ENCODE results near the gene BRME1.

Gene BRME1

GRCh38 chr19:13843104-13843921 is 62.6 kb downstream of the BRME1 start:
- DNase-seq: peak; percentile 47

GRCh38 chr19:13842291-13843103 is 63.4 kb downstream of the BRME1 start:
- DNase-seq: no peak

GRCh38 chr19:13841962-13842290 is 64.0 kb downstream of the BRME1 start:
- no peak for DNase-seq

- no peak for DNase-seq
Measured at GRCh38 chr19:13841086-13841961, 64.6 kb downstream of the BRME1 start.

- no peak for DNase-seq
Measured at GRCh38 chr19:13840305-13841085, 65.4 kb downstream of the BRME1 start.

- no peak for DNase-seq
Measured at GRCh38 chr19:13839938-13840304, 66.0 kb downstream of the BRME1 start.

GRCh38 chr19:13839130-13839937 is 66.6 kb downstream of the BRME1 start:
- no peak for DNase-seq

GRCh38 chr19:13838435-13839129 is 67.3 kb downstream of the BRME1 start:
- DNase-seq: no peak

- no peak for DNase-seq
Measured at GRCh38 chr19:13835791-13836723, 69.9 kb downstream of the BRME1 start.

- no peak for DNase-seq
Measured at GRCh38 chr19:13834244-13835069, 71.5 kb downstream of the BRME1 start.

GRCh38 chr19:13833330-13834243 is 72.3 kb downstream of the BRME1 start:
- peak; percentile 77 for DNase-seq

Measured in DMS79 (cell line).